Activated CD4-positive, alpha-beta memory T cell treated with anti-CD3 and anti-CD28 coated beads for 36 hours (primary cell): ENCODE data around the gene ERC1. TPM values are rescaled to one million over a fixed set of nuclear protein-coding genes. Genes with fewer than 3 reads are reported as not detected.

Experiments used
- CTCF ChIA-PET: fragments of 350-600 bp; sonication (Branson Sonifier 250); formaldehyde crosslinking; loops from one replicate; lab custom pipeline; 2021; ENCODE audit warnings: antibody characterized with exemption, inconsistent platforms; lab: Charles Lee
- POLR2A ChIA-PET: fragments of 350-600 bp; sonication (Branson Sonifier 250); formaldehyde crosslinking; loops from one replicate; lab custom pipeline; 2021; ENCODE audit warnings: antibody characterized with exemption; lab: Charles Lee
- DNase-seq: peaks from one replicate; pipeline ENCODE4 v3.0.0-alpha.2; 2020
- H3K27ac Mint-ChIP-seq: one replicate; pipeline ENCODE4 v1.8.0; 2021; ENCODE audit warnings: mixed read lengths
- H3K27me3 Mint-ChIP-seq: one replicate; pipeline ENCODE4 v1.8.0; 2021; ENCODE audit warnings: mixed read lengths
- H3K36me3 Mint-ChIP-seq: one replicate; pipeline ENCODE4 v1.8.0; 2021; ENCODE audit warnings: mixed read lengths
- H3K4me1 Mint-ChIP-seq: one replicate; pipeline ENCODE4 v1.8.0; 2021; ENCODE audit warnings: low read depth, mixed read lengths
- H3K4me3 Mint-ChIP-seq: one replicate; pipeline ENCODE4 v1.8.0; 2021; ENCODE audit warnings: mild to moderate bottlenecking, mixed read lengths
- H3K9me3 Mint-ChIP-seq: one replicate; pipeline ENCODE4 v1.8.0; 2021; ENCODE audit warnings: mixed read lengths
- intact Hi-C: fragments of 100-400 bp; cut with micrococcal nuclease; formaldehyde crosslinking; loops from one replicate; pipeline ENCODE4 v1.15.1; 2023
- total RNA-seq, 2 experiments: library from RNA; stranded (reverse); gene quantifications; one replicate each; pipeline ENCODE4 v1.2.3, GENCODE V29; 2021

Gene ERC1
- total RNA-seq, 2 experiments from 2014 or later, result 19.1 to 21.8 TPM

- Mint-ChIP-seq H3K9me3 (peaks cover 3% of the 10 kb centered on the region), H3K27me3 (no peaks in the 10 kb centered on the region), H3K4me1 (no peaks in the 10 kb centered on the region), H3K4me3 (no peak overlapping the region), H3K36me3 (peaks cover 6% of the 10 kb centered on the region), H3K27ac (no peak overlapping the region)
- ChIA-PET CTCF (no interaction called here), POLR2A (no interaction called here)
- intact Hi-C loops, result no loop called here
- no peak for DNase-seq
Measured at GRCh38 chr12:1360441-1361210, 369.6 kb downstream of the ERC1 start.

- no peaks in the 10 kb centered on the region for H3K27me3 Mint-ChIP-seq
- ChIA-PET CTCF (no interaction called here), POLR2A (no interaction called here)
- no peak for DNase-seq
- intact Hi-C loops, result no loop called here
- no peak overlapping the region for H3K4me3 Mint-ChIP-seq
- H3K4me1 Mint-ChIP-seq, result no peaks in the 10 kb centered on the region
- H3K36me3 Mint-ChIP-seq, result peaks cover 5% of the 10 kb centered on the region
- peaks cover 3% of the 10 kb centered on the region for H3K9me3 Mint-ChIP-seq
- H3K27ac Mint-ChIP-seq, result no peak overlapping the region
Measured at GRCh38 chr12:1362143-1362662, 371.2 kb downstream of the ERC1 start.

- intact Hi-C loops, result no loop called here
- Mint-ChIP-seq H3K36me3 (peaks cover 5% of the 10 kb centered on the region), H3K27me3 (no peaks in the 10 kb centered on the region), H3K4me1 (peaks cover 3% of the 10 kb centered on the region), H3K27ac (no peak overlapping the region), H3K4me3 (no peak overlapping the region), H3K9me3 (peaks cover 3% of the 10 kb centered on the region)
- DNase-seq, result no peak
- ChIA-PET POLR2A (no interaction called here), CTCF (no interaction called here)
Measured at GRCh38 chr12:1365703-1366102, 374.7 kb downstream of the ERC1 start.

- peaks cover 13% of the 10 kb centered on the region for H3K36me3 Mint-ChIP-seq
- no peaks in the 10 kb centered on the region for H3K27me3 Mint-ChIP-seq
- intact Hi-C loops, result no loop called here
- H3K27ac Mint-ChIP-seq, result no peak overlapping the region
- no peak for DNase-seq
- H3K4me3 Mint-ChIP-seq, result no peak overlapping the region
- ChIA-PET CTCF (no interaction called here), POLR2A (no interaction called here)
- peaks cover 3% of the 10 kb centered on the region for H3K4me1 Mint-ChIP-seq
- H3K9me3 Mint-ChIP-seq, result peaks cover 3% of the 10 kb centered on the region
Measured at GRCh38 chr12:1367331-1368291, 376.6 kb downstream of the ERC1 start.

GRCh38 chr12:1369460-1369859 is 378.4 kb downstream of the ERC1 start:
- Mint-ChIP-seq H3K9me3 (peaks cover 3% of the 10 kb centered on the region), H3K27me3 (no peaks in the 10 kb centered on the region), H3K27ac (no peak overlapping the region), H3K4me1 (peaks cover 3% of the 10 kb centered on the region), H3K4me3 (no peak overlapping the region), H3K36me3 (peaks cover 13% of the 10 kb centered on the region)
- intact Hi-C loops, result no loop called here
- POLR2A ChIA-PET, result interaction anchor here (1.1 kb wide), 1 partner anchor 62 kb away, joined by 3 read pairs; no protein-coding TSS in a partner anchor
- CTCF ChIA-PET, result no interaction called here
- no peak for DNase-seq

- no peaks in the 10 kb centered on the region for H3K27me3 Mint-ChIP-seq
- H3K36me3 Mint-ChIP-seq, result peaks cover 12% of the 10 kb centered on the region
- no peak for DNase-seq
- H3K9me3 Mint-ChIP-seq, result peaks cover 2% of the 10 kb centered on the region
- ChIA-PET CTCF (no interaction called here), POLR2A (interaction anchor here (1.1 kb wide), 1 partner anchor 61 kb away, joined by 3 read pairs; no protein-coding TSS in a partner anchor)
- no peak overlapping the region for H3K27ac Mint-ChIP-seq
- H3K4me3 Mint-ChIP-seq, result no peak overlapping the region
- peaks cover 3% of the 10 kb centered on the region for H3K4me1 Mint-ChIP-seq
- intact Hi-C loops, result no loop called here
Measured at GRCh38 chr12:1369938-1370500, 379.0 kb downstream of the ERC1 start.

GRCh38 chr12:1373901-1374735 is 383.1 kb downstream of the ERC1 start:
- Mint-ChIP-seq H3K4me1 (no peaks in the 10 kb centered on the region), H3K4me3 (no peak overlapping the region), H3K36me3 (peaks cover 20% of the 10 kb centered on the region), H3K9me3 (no peaks in the 10 kb centered on the region), H3K27ac (no peak overlapping the region), H3K27me3 (no peaks in the 10 kb centered on the region)
- ChIA-PET CTCF (no interaction called here), POLR2A (no interaction called here)
- intact Hi-C loops, result no loop called here
- no peak for DNase-seq

GRCh38 chr12:1375323-1375722 is 384.3 kb downstream of the ERC1 start:
- Mint-ChIP-seq H3K27me3 (no peaks in the 10 kb centered on the region), H3K4me1 (no peaks in the 10 kb centered on the region), H3K27ac (no peak overlapping the region), H3K4me3 (no peak overlapping the region), H3K36me3 (peaks cover 20% of the 10 kb centered on the region), H3K9me3 (no peaks in the 10 kb centered on the region)
- ChIA-PET POLR2A (no interaction called here), CTCF (no interaction called here)
- DNase-seq, result no peak
- intact Hi-C loops, result no loop called here

- no peak overlapping the region for H3K4me3 Mint-ChIP-seq
- H3K9me3 Mint-ChIP-seq, result no peaks in the 10 kb centered on the region
- peaks cover 13% of the 10 kb centered on the region for H3K36me3 Mint-ChIP-seq
- intact Hi-C loops, result no loop called here
- H3K27ac Mint-ChIP-seq, result no peak overlapping the region
- CTCF ChIA-PET, result interaction anchor here (1.0 kb wide), 1 partner anchor 259 kb away, joined by 3 read pairs; no protein-coding TSS in a partner anchor
- POLR2A ChIA-PET, result no interaction called here
- no peaks in the 10 kb centered on the region for H3K4me1 Mint-ChIP-seq
- no peak for DNase-seq
- H3K27me3 Mint-ChIP-seq, result no peaks in the 10 kb centered on the region
Measured at GRCh38 chr12:1377117-1377516, 386.1 kb downstream of the ERC1 start.

GRCh38 chr12:1377681-1378080 is 386.7 kb downstream of the ERC1 start:
- POLR2A ChIA-PET, result no interaction called here
- CTCF ChIA-PET, result interaction anchor here (1.0 kb wide), 1 partner anchor 259 kb away, joined by 3 read pairs; no protein-coding TSS in a partner anchor
- Mint-ChIP-seq H3K36me3 (peaks cover 12% of the 10 kb centered on the region), H3K4me3 (no peak overlapping the region), H3K27ac (no peak overlapping the region), H3K27me3 (no peaks in the 10 kb centered on the region), H3K9me3 (no peaks in the 10 kb centered on the region), H3K4me1 (no peaks in the 10 kb centered on the region)
- no peak for DNase-seq
- intact Hi-C loops, result no loop called here

GRCh38 chr12:1380171-1380851 is 389.3 kb downstream of the ERC1 start:
- CTCF ChIA-PET, result no interaction called here
- H3K9me3 Mint-ChIP-seq, result no peaks in the 10 kb centered on the region
- DNase-seq, result no peak
- H3K27ac Mint-ChIP-seq, result no peak overlapping the region
- no peaks in the 10 kb centered on the region for H3K4me1 Mint-ChIP-seq
- H3K36me3 Mint-ChIP-seq, result peaks cover 7% of the 10 kb centered on the region
- no peak overlapping the region for H3K4me3 Mint-ChIP-seq
- no peaks in the 10 kb centered on the region for H3K27me3 Mint-ChIP-seq
- intact Hi-C loops, result no loop called here
- POLR2A ChIA-PET, result no interaction called here
